ENCODE data around the gene RNASE13. TPM values are rescaled to one million over a fixed set of nuclear protein-coding genes. Genes with fewer than 3 reads are reported as not detected.

Gene RNASE13
- total RNA-seq, 1 experiment from 2014 or later, result not detected

DNA sequence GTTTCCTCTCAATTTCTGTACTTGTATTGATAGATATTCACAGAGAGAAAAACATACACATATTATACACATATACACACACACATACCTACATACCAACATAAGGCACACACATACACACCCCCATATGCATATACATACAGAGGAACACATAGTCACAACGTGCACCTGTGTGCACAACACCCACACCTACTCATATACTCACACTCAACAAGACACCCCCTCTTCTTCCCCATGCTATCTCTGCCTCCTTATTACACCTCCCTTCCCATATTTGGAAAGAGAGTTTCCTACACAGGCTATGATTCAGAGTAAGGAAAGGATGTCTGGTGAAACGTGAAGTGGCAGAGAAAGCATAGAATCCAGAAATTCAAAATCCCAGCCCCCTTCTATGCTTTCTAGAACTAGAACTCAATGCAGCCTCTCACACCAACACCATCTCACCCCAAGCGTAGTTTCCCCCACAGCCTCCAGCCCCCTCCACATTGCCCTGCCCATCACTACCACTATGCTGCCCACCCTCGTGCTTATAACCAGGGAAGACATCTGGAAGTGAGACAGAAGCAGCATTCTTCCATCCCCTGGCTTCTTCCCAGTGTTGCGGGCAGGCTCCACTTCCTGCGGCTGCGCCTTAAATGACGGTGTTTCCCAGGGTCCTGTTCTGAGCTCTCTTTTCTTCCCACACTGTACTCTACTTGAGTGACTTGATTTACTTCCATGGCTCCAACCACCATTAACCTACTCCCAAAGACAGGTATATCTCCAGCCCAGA lies 25.4 kb upstream of the RNASE13 start:
- Histone ChIP-seq H3K27me3 (replicated peaks; ENCODE audit: insufficient read depth, low read depth, low read length, poor library complexity) (no peaks in the 10 kb centered on the region), H3K27ac (ENCODE audit: low read depth, low read length, poor library complexity, severe bottlenecking) (no peak overlapping the region), H3K9me3 (ENCODE audit: low read depth, low read length, poor library complexity, severe bottlenecking) (no peaks in the 10 kb centered on the region), H3K4me3 (ENCODE audit: low read depth, low read length, poor library complexity, severe bottlenecking) (no peak overlapping the region), H3K36me3 (ENCODE audit: insufficient read depth, low read length, poor library complexity, severe bottlenecking) (no peaks in the 10 kb centered on the region), H3K4me1 (ENCODE audit: insufficient read depth, low read length, poor library complexity, severe bottlenecking) (peaks cover 7% of the 10 kb centered on the region)
- TF ChIP-seq EZH2 (IDR thresholded peaks at IDR 0.05; ENCODE audit: borderline replicate concordance, low read depth, low read length, poor library complexity, severe bottlenecking), result no peak
- TF ChIP-seq, protein P1, sequence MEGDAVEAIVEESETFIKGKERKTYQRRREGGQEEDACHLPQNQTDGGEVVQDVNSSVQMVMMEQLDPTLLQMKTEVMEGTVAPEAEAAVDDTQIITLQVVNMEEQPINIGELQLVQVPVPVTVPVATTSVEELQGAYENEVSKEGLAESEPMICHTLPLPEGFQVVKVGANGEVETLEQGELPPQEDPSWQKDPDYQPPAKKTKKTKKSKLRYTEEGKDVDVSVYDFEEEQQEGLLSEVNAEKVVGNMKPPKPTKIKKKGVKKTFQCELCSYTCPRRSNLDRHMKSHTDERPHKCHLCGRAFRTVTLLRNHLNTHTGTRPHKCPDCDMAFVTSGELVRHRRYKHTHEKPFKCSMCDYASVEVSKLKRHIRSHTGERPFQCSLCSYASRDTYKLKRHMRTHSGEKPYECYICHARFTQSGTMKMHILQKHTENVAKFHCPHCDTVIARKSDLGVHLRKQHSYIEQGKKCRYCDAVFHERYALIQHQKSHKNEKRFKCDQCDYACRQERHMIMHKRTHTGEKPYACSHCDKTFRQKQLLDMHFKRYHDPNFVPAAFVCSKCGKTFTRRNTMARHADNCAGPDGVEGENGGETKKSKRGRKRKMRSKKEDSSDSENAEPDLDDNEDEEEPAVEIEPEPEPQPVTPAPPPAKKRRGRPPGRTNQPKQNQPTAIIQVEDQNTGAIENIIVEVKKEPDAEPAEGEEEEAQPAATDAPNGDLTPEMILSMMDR (conservative IDR thresholded peaks at IDR 0.05; ENCODE audit: low read depth, low read length), result no peak
- intact Hi-C loops (cut with micrococcal nuclease; ENCODE audit: unreplicated experiment), result no loop called here
- ChIA-PET POLR2A (ENCODE audit: low non-redundant PET) (no interaction called here), CTCF (no interaction called here)
- BruUV-seq (replicated peaks), result no TSS peak
- no peak for DNase-seq (ENCODE audit: low spot score)

DNA sequence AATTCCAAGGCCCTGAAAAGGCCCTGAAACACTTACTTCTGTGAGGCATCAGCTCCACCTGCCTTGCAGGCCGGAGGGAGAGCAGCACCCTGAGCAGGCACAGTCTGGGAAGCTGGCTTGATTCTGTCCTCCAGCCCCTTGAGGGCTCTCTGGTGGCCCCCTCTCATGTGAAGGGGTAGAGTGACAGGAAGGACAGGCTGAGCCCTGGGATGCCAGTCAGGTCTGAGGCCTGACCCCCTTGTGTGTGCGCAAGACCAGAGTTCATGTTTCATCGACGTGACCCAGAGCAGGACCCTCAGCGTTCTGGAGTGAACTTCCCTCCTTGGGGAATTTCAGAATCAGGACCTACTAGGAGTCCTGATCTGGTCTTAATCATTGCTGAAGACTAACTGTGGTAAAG lies 24.3 kb upstream of the RNASE13 start:
- BruUV-seq (replicated peaks), result no TSS peak
- H3K27me3 ChIP-seq (replicated peaks; ENCODE audit: insufficient read depth, low read depth, low read length, poor library complexity), result no peaks in the 10 kb centered on the region
- intact Hi-C loops (cut with micrococcal nuclease; ENCODE audit: unreplicated experiment), result no loop called here
- TF ChIP-seq, protein P1 (conservative IDR thresholded peaks at IDR 0.05; ENCODE audit: low read depth, low read length), result no peak
- TF ChIP-seq EZH2 (IDR thresholded peaks at IDR 0.05; ENCODE audit: borderline replicate concordance, low read depth, low read length, poor library complexity, severe bottlenecking), result no peak
- peaks cover 7% of the 10 kb centered on the region for H3K4me1 ChIP-seq (ENCODE audit: insufficient read depth, low read length, poor library complexity, severe bottlenecking)
- no peak for DNase-seq (ENCODE audit: low spot score)
- no peaks in the 10 kb centered on the region for H3K9me3 ChIP-seq (ENCODE audit: low read depth, low read length, poor library complexity, severe bottlenecking)
- H3K4me3 ChIP-seq (ENCODE audit: low read depth, low read length, poor library complexity, severe bottlenecking), result no peak overlapping the region
- POLR2A ChIA-PET (ENCODE audit: low non-redundant PET), result no interaction called here
- CTCF ChIA-PET, result no interaction called here
- no peak overlapping the region for H3K27ac ChIP-seq (ENCODE audit: low read depth, low read length, poor library complexity, severe bottlenecking)
- no peaks in the 10 kb centered on the region for H3K36me3 ChIP-seq (ENCODE audit: insufficient read depth, low read length, poor library complexity, severe bottlenecking)

DNA sequence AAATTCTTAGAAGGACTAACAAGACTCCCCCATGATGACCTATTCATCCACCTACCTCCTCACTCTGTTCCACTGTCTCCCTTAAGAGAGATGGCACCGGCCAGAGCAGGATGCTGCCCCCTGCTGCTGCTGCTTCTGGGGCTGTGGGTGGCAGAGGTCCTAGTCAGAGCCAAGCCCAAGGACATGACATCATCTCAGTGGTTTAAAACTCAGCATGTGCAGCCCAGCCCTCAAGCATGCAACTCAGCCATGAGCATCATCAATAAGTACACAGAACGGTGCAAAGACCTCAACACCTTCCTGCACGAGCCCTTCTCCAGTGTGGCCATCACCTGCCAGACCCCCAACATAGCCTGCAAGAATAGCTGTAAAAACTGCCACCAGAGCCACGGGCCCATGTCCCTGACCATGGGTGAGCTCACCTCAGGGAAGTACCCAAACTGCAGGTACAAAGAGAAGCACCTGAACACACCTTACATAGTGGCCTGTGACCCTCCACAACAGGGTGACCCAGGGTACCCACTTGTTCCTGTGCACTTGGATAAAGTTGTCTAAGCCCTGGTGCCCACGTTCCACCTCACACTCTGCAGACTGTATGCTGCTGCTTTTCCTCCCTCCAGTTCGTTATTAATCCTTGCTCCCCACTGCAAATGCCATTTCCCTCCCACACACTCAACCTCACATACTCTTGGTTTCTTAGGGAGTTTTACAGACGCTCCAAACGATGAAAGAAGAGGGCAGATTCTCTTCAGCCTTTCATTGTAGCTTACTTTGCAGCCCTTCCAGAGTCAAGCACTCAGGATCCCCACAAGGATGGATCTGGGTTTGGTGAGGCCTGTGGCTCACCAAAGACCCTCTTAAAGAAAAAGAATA lies 23.4 kb upstream of the RNASE13 start, which contains the start of gene RNASE8:
TSS of gene RNASE8 (plus strand) at position 20 of the 873 bp plus-strand sequence. CDS start at position 91, 71 bp downstream.
- intact Hi-C loops (cut with micrococcal nuclease; ENCODE audit: unreplicated experiment), result no loop called here
- Histone ChIP-seq H3K4me3 (ENCODE audit: low read depth, low read length, poor library complexity, severe bottlenecking) (no peak within 1 kb of the TSS), H3K27me3 (replicated peaks; ENCODE audit: insufficient read depth, low read depth, low read length, poor library complexity) (no peaks in the 10 kb centered on the region), H3K36me3 (ENCODE audit: insufficient read depth, low read length, poor library complexity, severe bottlenecking) (no peaks in the 10 kb centered on the region), H3K9me3 (ENCODE audit: low read depth, low read length, poor library complexity, severe bottlenecking) (no peaks in the 10 kb centered on the region), H3K4me1 (ENCODE audit: insufficient read depth, low read length, poor library complexity, severe bottlenecking) (peaks cover under 1% of the 10 kb centered on the region), H3K27ac (ENCODE audit: low read depth, low read length, poor library complexity, severe bottlenecking) (no peak within 1 kb of the TSS)
- DNase-seq (ENCODE audit: low spot score), result no peak
- CTCF ChIA-PET, result no interaction called here
- no TSS peak for BruUV-seq (replicated peaks)
- TF ChIP-seq EZH2 (IDR thresholded peaks at IDR 0.05; ENCODE audit: borderline replicate concordance, low read depth, low read length, poor library complexity, severe bottlenecking), result no peak
- TF ChIP-seq, protein P1 (conservative IDR thresholded peaks at IDR 0.05; ENCODE audit: low read depth, low read length), result no peak
- POLR2A ChIA-PET (ENCODE audit: low non-redundant PET), result interaction anchor here (0.6 kb wide), 1 partner anchor 90 kb away, joined by 3 read pairs; no protein-coding TSS in a partner anchor
